GM12878 (cell line): Measurements from ENCODE around the gene CCL14. TPM values are rescaled to one million over a fixed set of nuclear protein-coding genes. Genes with fewer than 3 reads are reported as not detected.
A peak's percentile ranks its signal among the peaks of the same experiment; 100 is the strongest.

Experiments
- BCL11A ChIP-seq: IDR thresholded peaks from 2 replicates; pipeline ENCODE4 v1.6.1; 2011; ENCODE audit warnings: low read depth, low read length
- CBFB ChIP-seq: IDR thresholded peaks from 2 replicates; pipeline ENCODE4 v1.6.1; 2016; ENCODE audit warnings: antibody characterized with exemption, low read depth
- CBX5 ChIP-seq: sonication (generic); IDR thresholded peaks from 2 replicates; pipeline ENCODE4 v1.6.1; 2016; ENCODE audit warnings: low read depth, moderate library complexity, mild to moderate bottlenecking, inconsistent platforms
- CREM ChIP-seq: IDR thresholded peaks from 2 replicates; pipeline ENCODE4 v1.6.1; 2014; ENCODE audit warnings: antibody characterized with exemption, low read depth
- MEF2B ChIP-seq: fragments of 450-650 bp; IDR thresholded peaks from 2 replicates; pipeline ENCODE4 v1.6.1; 2018; ENCODE audit warnings: mild to moderate bottlenecking, moderate library complexity; ENCODE audit not compliant: partially characterized antibody, poor library complexity, severe bottlenecking
- NFIC ChIP-seq: IDR thresholded peaks from 2 replicates; pipeline ENCODE4 v1.6.1; 2012; ENCODE audit warnings: low read depth, mild to moderate bottlenecking, inconsistent platforms, low read length, moderate library complexity
- NFXL1 ChIP-seq: fragments of 450-650 bp; IDR thresholded peaks from 2 replicates; pipeline ENCODE4 v1.6.1; 2017; ENCODE audit warnings: antibody characterized with exemption, mild to moderate bottlenecking, borderline replicate concordance
- RELA ChIP-seq: fragments of 450-650 bp; IDR thresholded peaks from 2 replicates; pipeline ENCODE4 v1.8.0; 2014; ENCODE audit warnings: borderline replicate concordance; ENCODE audit not compliant: partially characterized antibody
- SIX5 ChIP-seq: IDR thresholded peaks from 2 replicates; pipeline ENCODE4 v1.6.1; 2011; ENCODE audit warnings: mild to moderate bottlenecking, low read depth, low read length, moderate library complexity; ENCODE audit not compliant: severe bottlenecking
- SKIL ChIP-seq: fragments of 450-650 bp; IDR thresholded peaks from 2 replicates; pipeline ENCODE4 v1.6.1; 2017; ENCODE audit warnings: mild to moderate bottlenecking, low read depth, inconsistent platforms; ENCODE audit not compliant: poor library complexity, severe bottlenecking
- TARDBP ChIP-seq: IDR thresholded peaks from 2 replicates; pipeline ENCODE4 v1.6.1; 2016; ENCODE audit warnings: borderline replicate concordance
- ZNF384 ChIP-seq: IDR thresholded peaks from 2 replicates; pipeline ENCODE4 v1.6.1; 2012; ENCODE audit warnings: low read depth, mild to moderate bottlenecking, low read length, improper control_type of control experiment, borderline replicate concordance
- ZZZ3 ChIP-seq: IDR thresholded peaks from 2 replicates; pipeline ENCODE4 v1.6.1; 2011; ENCODE audit warnings: low read depth; ENCODE audit not compliant: control insufficient read depth, insufficient read length
- polyA plus RNA-seq, 11 experiments: library from polyadenylated mRNA; depleted of rRNA in 4 of 11; unstranded in 6 of 11; stranded (reverse) in 5 of 11; fragments of >200 nt; fragmentation: Nextera tagmentation in 4 of 11; fragmentation: Illumina TruSeq in 1 of 11; extraction: Ambion mirVana in 4 of 11; extraction: Trizol in 1 of 11; gene quantifications; 1 replicate in 1 of 11; 2 replicates in 10 of 11; pipeline versions ENCODE4 v1.2.1 to v1.2.3, GENCODE V29; 2011 to 2016; ENCODE audit warnings: inconsistent platforms in 2 of 11, missing spikeins in 2 of 11, low read depth in 1 of 11
- total RNA-seq, 4 experiments: library from RNA; depleted of rRNA in 3 of 4; stranded (reverse); fragments of >200 nt in 3 of 4; fragmentation: Illumina TruSeq in 1 of 4; extraction: Trizol in 1 of 4; gene quantifications; 2 replicates each; pipeline versions ENCODE4 v1.2.1 to v1.2.3, GENCODE V29; 2013 to 2021
- TF ChIP-seq, protein P1 (sequence below): fragments of 450-650 bp; IDR thresholded peaks from 2 replicates; pipeline ENCODE4 v1.6.1; 2016; ENCODE audit warnings: mild to moderate bottlenecking, moderate library complexity, borderline replicate concordance
- TF ChIP-seq, protein P2 (sequence below): fragments of 450-650 bp; IDR thresholded peaks from 2 replicates; pipeline ENCODE4 v1.6.1; 2017; ENCODE audit warnings: low read depth, mild to moderate bottlenecking, moderate library complexity
- TF ChIP-seq, protein P3 (sequence below): IDR thresholded peaks from 2 replicates; pipeline ENCODE4 v1.6.1; 2012; ENCODE audit warnings: improper control_type of control experiment, low read depth, low read length; ENCODE audit not compliant: insufficient replicate concordance

The CCL14 gene
- total and polyA plus RNA-seq, 10 of the 15 experiments (the other 5 are each of a cell fraction or from before 2014, with no cell fraction given) = not detected

GRCh38 chr17:36034127-36034526 lies 47.6 kb upstream of the CCL14 start (continued):
- TF ChIP-seq, protein P1, sequence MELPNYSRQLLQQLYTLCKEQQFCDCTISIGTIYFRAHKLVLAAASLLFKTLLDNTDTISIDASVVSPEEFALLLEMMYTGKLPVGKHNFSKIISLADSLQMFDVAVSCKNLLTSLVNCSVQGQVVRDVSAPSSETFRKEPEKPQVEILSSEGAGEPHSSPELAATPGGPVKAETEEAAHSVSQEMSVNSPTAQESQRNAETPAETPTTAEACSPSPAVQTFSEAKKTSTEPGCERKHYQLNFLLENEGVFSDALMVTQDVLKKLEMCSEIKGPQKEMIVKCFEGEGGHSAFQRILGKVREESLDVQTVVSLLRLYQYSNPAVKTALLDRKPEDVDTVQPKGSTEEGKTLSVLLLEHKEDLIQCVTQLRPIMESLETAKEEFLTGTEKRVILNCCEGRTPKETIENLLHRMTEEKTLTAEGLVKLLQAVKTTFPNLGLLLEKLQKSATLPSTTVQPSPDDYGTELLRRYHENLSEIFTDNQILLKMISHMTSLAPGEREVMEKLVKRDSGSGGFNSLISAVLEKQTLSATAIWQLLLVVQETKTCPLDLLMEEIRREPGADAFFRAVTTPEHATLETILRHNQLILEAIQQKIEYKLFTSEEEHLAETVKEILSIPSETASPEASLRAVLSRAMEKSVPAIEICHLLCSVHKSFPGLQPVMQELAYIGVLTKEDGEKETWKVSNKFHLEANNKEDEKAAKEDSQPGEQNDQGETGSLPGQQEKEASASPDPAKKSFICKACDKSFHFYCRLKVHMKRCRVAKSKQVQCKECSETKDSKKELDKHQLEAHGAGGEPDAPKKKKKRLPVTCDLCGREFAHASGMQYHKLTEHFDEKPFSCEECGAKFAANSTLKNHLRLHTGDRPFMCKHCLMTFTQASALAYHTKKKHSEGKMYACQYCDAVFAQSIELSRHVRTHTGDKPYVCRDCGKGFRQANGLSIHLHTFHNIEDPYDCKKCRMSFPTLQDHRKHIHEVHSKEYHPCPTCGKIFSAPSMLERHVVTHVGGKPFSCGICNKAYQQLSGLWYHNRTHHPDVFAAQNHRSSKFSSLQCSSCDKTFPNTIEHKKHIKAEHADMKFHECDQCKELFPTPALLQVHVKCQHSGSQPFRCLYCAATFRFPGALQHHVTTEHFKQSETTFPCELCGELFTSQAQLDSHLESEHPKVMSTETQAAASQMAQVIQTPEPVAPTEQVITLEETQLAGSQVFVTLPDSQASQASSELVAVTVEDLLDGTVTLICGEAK = no peak
- no peak for TF ChIP-seq RELA
- TF ChIP-seq ZZZ3 = no peak
- 0 out of 2 replicates have a peak, but pooled peaks have one; percentile 45 for TF ChIP-seq NFIC
- no peak for TF ChIP-seq TARDBP
- TF ChIP-seq NFXL1 = no peak
- TF ChIP-seq, protein P2, sequence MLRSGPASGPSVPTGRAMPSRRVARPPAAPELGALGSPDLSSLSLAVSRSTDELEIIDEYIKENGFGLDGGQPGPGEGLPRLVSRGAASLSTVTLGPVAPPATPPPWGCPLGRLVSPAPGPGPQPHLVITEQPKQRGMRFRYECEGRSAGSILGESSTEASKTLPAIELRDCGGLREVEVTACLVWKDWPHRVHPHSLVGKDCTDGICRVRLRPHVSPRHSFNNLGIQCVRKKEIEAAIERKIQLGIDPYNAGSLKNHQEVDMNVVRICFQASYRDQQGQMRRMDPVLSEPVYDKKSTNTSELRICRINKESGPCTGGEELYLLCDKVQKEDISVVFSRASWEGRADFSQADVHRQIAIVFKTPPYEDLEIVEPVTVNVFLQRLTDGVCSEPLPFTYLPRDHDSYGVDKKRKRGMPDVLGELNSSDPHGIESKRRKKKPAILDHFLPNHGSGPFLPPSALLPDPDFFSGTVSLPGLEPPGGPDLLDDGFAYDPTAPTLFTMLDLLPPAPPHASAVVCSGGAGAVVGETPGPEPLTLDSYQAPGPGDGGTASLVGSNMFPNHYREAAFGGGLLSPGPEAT = peak; percentile 90
- no peak for TF ChIP-seq SIX5
- TF ChIP-seq CBX5 = no peak
- peak; percentile 83 for TF ChIP-seq SKIL
- TF ChIP-seq MEF2B = peak; percentile 79
- TF ChIP-seq, protein P3, sequence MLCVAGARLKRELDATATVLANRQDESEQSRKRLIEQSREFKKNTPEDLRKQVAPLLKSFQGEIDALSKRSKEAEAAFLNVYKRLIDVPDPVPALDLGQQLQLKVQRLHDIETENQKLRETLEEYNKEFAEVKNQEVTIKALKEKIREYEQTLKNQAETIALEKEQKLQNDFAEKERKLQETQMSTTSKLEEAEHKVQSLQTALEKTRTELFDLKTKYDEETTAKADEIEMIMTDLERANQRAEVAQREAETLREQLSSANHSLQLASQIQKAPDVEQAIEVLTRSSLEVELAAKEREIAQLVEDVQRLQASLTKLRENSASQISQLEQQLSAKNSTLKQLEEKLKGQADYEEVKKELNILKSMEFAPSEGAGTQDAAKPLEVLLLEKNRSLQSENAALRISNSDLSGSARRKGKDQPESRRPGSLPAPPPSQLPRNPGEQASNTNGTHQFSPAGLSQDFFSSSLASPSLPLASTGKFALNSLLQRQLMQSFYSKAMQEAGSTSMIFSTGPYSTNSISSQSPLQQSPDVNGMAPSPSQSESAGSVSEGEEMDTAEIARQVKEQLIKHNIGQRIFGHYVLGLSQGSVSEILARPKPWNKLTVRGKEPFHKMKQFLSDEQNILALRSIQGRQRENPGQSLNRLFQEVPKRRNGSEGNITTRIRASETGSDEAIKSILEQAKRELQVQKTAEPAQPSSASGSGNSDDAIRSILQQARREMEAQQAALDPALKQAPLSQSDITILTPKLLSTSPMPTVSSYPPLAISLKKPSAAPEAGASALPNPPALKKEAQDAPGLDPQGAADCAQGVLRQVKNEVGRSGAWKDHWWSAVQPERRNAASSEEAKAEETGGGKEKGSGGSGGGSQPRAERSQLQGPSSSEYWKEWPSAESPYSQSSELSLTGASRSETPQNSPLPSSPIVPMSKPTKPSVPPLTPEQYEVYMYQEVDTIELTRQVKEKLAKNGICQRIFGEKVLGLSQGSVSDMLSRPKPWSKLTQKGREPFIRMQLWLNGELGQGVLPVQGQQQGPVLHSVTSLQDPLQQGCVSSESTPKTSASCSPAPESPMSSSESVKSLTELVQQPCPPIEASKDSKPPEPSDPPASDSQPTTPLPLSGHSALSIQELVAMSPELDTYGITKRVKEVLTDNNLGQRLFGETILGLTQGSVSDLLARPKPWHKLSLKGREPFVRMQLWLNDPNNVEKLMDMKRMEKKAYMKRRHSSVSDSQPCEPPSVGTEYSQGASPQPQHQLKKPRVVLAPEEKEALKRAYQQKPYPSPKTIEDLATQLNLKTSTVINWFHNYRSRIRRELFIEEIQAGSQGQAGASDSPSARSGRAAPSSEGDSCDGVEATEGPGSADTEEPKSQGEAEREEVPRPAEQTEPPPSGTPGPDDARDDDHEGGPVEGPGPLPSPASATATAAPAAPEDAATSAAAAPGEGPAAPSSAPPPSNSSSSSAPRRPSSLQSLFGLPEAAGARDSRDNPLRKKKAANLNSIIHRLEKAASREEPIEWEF = no peak
- peak; percentile 96 for TF ChIP-seq BCL11A
- peak; percentile 62 for TF ChIP-seq ZNF384
- TF ChIP-seq CBFB = no peak
- no peak for TF ChIP-seq CREM
